ENCODE results near the gene FANCM.

FANCM gene

GRCh38 chr14:45123271-45123670 lies 12.5 kb upstream of the FANCM start:
- Histone ChIP-seq H2AK5ac (ENCODE audit: low read length) (no peak overlapping the region), H4K8ac (ENCODE audit: low read depth, low read length) (no peak overlapping the region), H3K4me2 (ENCODE audit: low read length) (no peak overlapping the region), H2AFZ (ENCODE audit: insufficient read depth, low read length, poor library complexity) (no peak overlapping the region), H3K23ac (ENCODE audit: low read length) (no peak overlapping the region), H4K12ac (ENCODE audit: low read depth, low read length) (no peak overlapping the region), H2BK12ac (ENCODE audit: low read length) (no peak overlapping the region), H3K4ac (ENCODE audit: low read depth, low read length) (no peak overlapping the region), H3K9ac (ENCODE audit: low read length) (no peak overlapping the region), H3K79me1 (ENCODE audit: low read length) (no peaks in the 10 kb centered on the region), H3K18ac (ENCODE audit: low read length) (no peak overlapping the region), H3K4me1 (ENCODE audit: control insufficient read depth in 1 of 2, insufficient read depth in 2 of 2, low read length in 2 of 2) (no peaks in the 10 kb centered on the region), H4K91ac (ENCODE audit: low read depth, low read length) (no peak overlapping the region), H2BK120ac (ENCODE audit: insufficient read depth, low read length, poor library complexity) (no peak overlapping the region), H2BK5ac (ENCODE audit: low read depth, low read length, poor library complexity) (no peak overlapping the region), H3K4me3 (ENCODE audit: low read depth, low read length) (no peak overlapping the region), H3K27me3 (ENCODE audit: insufficient read depth, low read length) (no peaks in the 10 kb centered on the region), H3K79me2 (ENCODE audit: control insufficient read depth, insufficient read depth, low read length, poor library complexity) (no peaks in the 10 kb centered on the region), H3K36me3 (ENCODE audit: control insufficient read depth in 1 of 2, insufficient read depth in 2 of 2, low read length in 2 of 2) (peaks cover 16 to 25% of the 10 kb centered on the region in 2 experiments), H3K27ac (ENCODE audit: low read depth, low read length) (no peak overlapping the region), H3K14ac (ENCODE audit: low read length) (no peak overlapping the region), H3K9me3 (ENCODE audit: insufficient read depth, low read depth, low read length) (no peaks in the 10 kb centered on the region)
- DNase-seq, result no peak
- no CpG with 5 or more reads among the region's 3 CpGs for WGBS (ENCODE audit: extremely low coverage, insufficient coverage, insufficient read length)

DNA sequence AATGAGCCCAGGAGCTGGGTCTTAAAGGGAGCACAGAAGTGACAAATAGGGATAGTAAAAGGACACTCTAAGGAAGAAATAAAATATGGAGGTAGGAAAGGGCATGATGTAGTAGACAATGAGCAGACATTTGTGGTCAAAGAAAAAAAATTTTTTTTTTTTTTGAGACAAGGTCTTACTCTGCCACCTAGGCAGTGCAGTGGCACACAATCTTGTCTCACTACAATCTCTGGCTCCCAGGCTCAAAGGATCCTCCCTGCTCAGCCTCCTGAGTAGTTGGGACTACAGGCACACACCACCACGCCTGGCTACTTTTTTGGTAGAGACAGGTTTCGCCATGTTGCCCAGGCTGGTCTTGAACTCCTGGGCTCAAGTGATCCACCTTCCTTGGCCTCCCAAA lies 10.0 kb upstream of the FANCM start:
- H4K12ac ChIP-seq (ENCODE audit: low read depth, low read length), result no peak overlapping the region
- no peak overlapping the region for H2BK12ac ChIP-seq (ENCODE audit: low read length)
- no peak overlapping the region for H3K27ac ChIP-seq (ENCODE audit: low read depth, low read length)
- no peak overlapping the region for H2BK120ac ChIP-seq (ENCODE audit: insufficient read depth, low read length, poor library complexity)
- H3K79me2 ChIP-seq (ENCODE audit: control insufficient read depth, insufficient read depth, low read length, poor library complexity), result no peaks in the 10 kb centered on the region
- no peak overlapping the region for H2BK5ac ChIP-seq (ENCODE audit: low read depth, low read length, poor library complexity)
- H3K14ac ChIP-seq (ENCODE audit: low read length), result no peak overlapping the region
- H3K4ac ChIP-seq (ENCODE audit: low read depth, low read length), result no peak overlapping the region
- no peak for DNase-seq
- WGBS (ENCODE audit: extremely low coverage, insufficient coverage, insufficient read length), result no CpG with 5 or more reads among the region's 2 CpGs
- no peaks in the 10 kb centered on the region for H3K9me3 ChIP-seq (ENCODE audit: insufficient read depth, low read depth, low read length)
- H3K9ac ChIP-seq (ENCODE audit: low read length), result no peak overlapping the region
- no peak overlapping the region for H3K4me3 ChIP-seq (ENCODE audit: low read depth, low read length)
- H4K91ac ChIP-seq (ENCODE audit: low read depth, low read length), result no peak overlapping the region
- H3K4me1 ChIP-seq (ENCODE audit: control insufficient read depth in 1 of 2, insufficient read depth in 2 of 2, low read length in 2 of 2), result no peaks in the 10 kb centered on the region
- H3K79me1 ChIP-seq (ENCODE audit: low read length), result no peaks in the 10 kb centered on the region
- no peaks in the 10 kb centered on the region for H3K27me3 ChIP-seq (ENCODE audit: insufficient read depth, low read length)
- peaks cover 9 to 18% of the 10 kb centered on the region in 2 experiments for H3K36me3 ChIP-seq (ENCODE audit: control insufficient read depth in 1 of 2, insufficient read depth in 2 of 2, low read length in 2 of 2)
- H2AFZ ChIP-seq (ENCODE audit: insufficient read depth, low read length, poor library complexity), result no peak overlapping the region
- H3K4me2 ChIP-seq (ENCODE audit: low read length), result no peak overlapping the region
- H3K18ac ChIP-seq (ENCODE audit: low read length), result no peak overlapping the region
- no peak overlapping the region for H4K8ac ChIP-seq (ENCODE audit: low read depth, low read length)
- H3K23ac ChIP-seq (ENCODE audit: low read length), result no peak overlapping the region
- H2AK5ac ChIP-seq (ENCODE audit: low read length), result no peak overlapping the region

- no peak overlapping the region for H3K18ac ChIP-seq (ENCODE audit: low read length)
- no peak overlapping the region for H3K4me2 ChIP-seq (ENCODE audit: low read length)
- no peak overlapping the region for H4K91ac ChIP-seq (ENCODE audit: low read depth, low read length)
- H3K4me1 ChIP-seq (ENCODE audit: control insufficient read depth in 1 of 2, insufficient read depth in 2 of 2, low read length in 2 of 2), result no peaks in the 10 kb centered on the region
- H3K9ac ChIP-seq (ENCODE audit: low read length), result no peak overlapping the region
- peaks cover 5 to 7% of the 10 kb centered on the region in 2 experiments for H3K36me3 ChIP-seq (ENCODE audit: control insufficient read depth in 1 of 2, insufficient read depth in 2 of 2, low read length in 2 of 2)
- no peak overlapping the region for H3K4ac ChIP-seq (ENCODE audit: low read depth, low read length)
- DNase-seq, result no peak
- H3K23ac ChIP-seq (ENCODE audit: low read length), result no peak overlapping the region
- no peak overlapping the region for H2BK120ac ChIP-seq (ENCODE audit: insufficient read depth, low read length, poor library complexity)
- no peak overlapping the region for H3K4me3 ChIP-seq (ENCODE audit: low read depth, low read length)
- H3K9me3 ChIP-seq (ENCODE audit: insufficient read depth, low read depth, low read length), result no peaks in the 10 kb centered on the region
- H2AK5ac ChIP-seq (ENCODE audit: low read length), result no peak overlapping the region
- no peak overlapping the region for H3K14ac ChIP-seq (ENCODE audit: low read length)
- peaks cover 3% of the 10 kb centered on the region for H3K79me1 ChIP-seq (ENCODE audit: low read length)
- no peak overlapping the region for H2AFZ ChIP-seq (ENCODE audit: insufficient read depth, low read length, poor library complexity)
- no peak overlapping the region for H2BK5ac ChIP-seq (ENCODE audit: low read depth, low read length, poor library complexity)
- H2BK12ac ChIP-seq (ENCODE audit: low read length), result no peak overlapping the region
- no peak overlapping the region for H4K12ac ChIP-seq (ENCODE audit: low read depth, low read length)
- WGBS (ENCODE audit: extremely low coverage, insufficient coverage, insufficient read length), result no CpG with 5 or more reads among the region's 1 CpG
- H3K79me2 ChIP-seq (ENCODE audit: control insufficient read depth, insufficient read depth, low read length, poor library complexity), result peaks cover 2% of the 10 kb centered on the region
- H3K27me3 ChIP-seq (ENCODE audit: insufficient read depth, low read length), result no peaks in the 10 kb centered on the region
- no peak overlapping the region for H3K27ac ChIP-seq (ENCODE audit: low read depth, low read length)
- H4K8ac ChIP-seq (ENCODE audit: low read depth, low read length), result no peak overlapping the region
Observed at GRCh38 chr14:45128963-45129629, 6.6 kb upstream of the FANCM start.

DNA sequence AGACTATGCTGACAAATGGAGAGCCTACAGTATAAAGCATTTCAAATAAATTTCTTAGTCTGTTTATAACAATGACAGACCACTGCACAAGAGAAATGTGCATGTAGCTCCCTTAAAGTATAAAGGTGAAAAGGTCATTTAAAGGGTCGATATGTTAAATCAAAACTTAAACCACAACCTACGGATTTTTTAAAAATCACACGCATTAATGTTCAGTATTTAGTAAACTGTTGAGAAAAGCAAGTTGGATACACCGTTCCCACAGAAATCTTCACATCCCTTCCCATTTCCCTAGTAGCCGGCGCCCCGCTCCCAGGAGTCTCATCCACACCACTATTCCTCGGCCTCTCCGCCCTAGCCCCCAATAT lies 2.1 kb upstream of the FANCM start:
- peak overlapping the region; percentile 87 for H4K91ac ChIP-seq (ENCODE audit: low read depth, low read length)
- peak overlapping the region; percentile 89 for H4K12ac ChIP-seq (ENCODE audit: low read depth, low read length)
- peak overlapping the region; percentile 71 for H2BK5ac ChIP-seq (ENCODE audit: low read depth, low read length, poor library complexity)
- no peak overlapping the region for H2AFZ ChIP-seq (ENCODE audit: insufficient read depth, low read length, poor library complexity)
- peak overlapping the region; percentile 94 for H3K4me3 ChIP-seq (ENCODE audit: low read depth, low read length)
- no peak overlapping the region for H2BK12ac ChIP-seq (ENCODE audit: low read length)
- no peak overlapping the region for H2AK5ac ChIP-seq (ENCODE audit: low read length)
- no CpG with 5 or more reads among the region's 9 CpGs for WGBS (ENCODE audit: extremely low coverage, insufficient coverage, insufficient read length)
- peak overlapping the region; percentile 94 for H4K8ac ChIP-seq (ENCODE audit: low read depth, low read length)
- H3K18ac ChIP-seq (ENCODE audit: low read length), result peak overlapping the region; percentile 46
- no peaks in the 10 kb centered on the region for H3K36me3 ChIP-seq (ENCODE audit: control insufficient read depth in 1 of 2, insufficient read depth in 2 of 2, low read length in 2 of 2)
- no peak overlapping the region for H2BK120ac ChIP-seq (ENCODE audit: insufficient read depth, low read length, poor library complexity)
- H3K23ac ChIP-seq (ENCODE audit: low read length), result no peak overlapping the region
- H3K27ac ChIP-seq (ENCODE audit: low read depth, low read length), result peak overlapping the region; percentile 70
- peak overlapping the region; percentile 49 for H3K4ac ChIP-seq (ENCODE audit: low read depth, low read length)
- no peaks in the 10 kb centered on the region for H3K4me1 ChIP-seq (ENCODE audit: control insufficient read depth in 1 of 2, insufficient read depth in 2 of 2, low read length in 2 of 2)
- peak overlapping the region; percentile 100 for H3K9ac ChIP-seq (ENCODE audit: low read length)
- H3K79me1 ChIP-seq (ENCODE audit: low read length), result peaks cover 6% of the 10 kb centered on the region
- no peaks in the 10 kb centered on the region for H3K9me3 ChIP-seq (ENCODE audit: insufficient read depth, low read depth, low read length)
- H3K14ac ChIP-seq (ENCODE audit: low read length), result peak overlapping the region; percentile 70
- no peak for DNase-seq
- H3K79me2 ChIP-seq (ENCODE audit: control insufficient read depth, insufficient read depth, low read length, poor library complexity), result peaks cover 4% of the 10 kb centered on the region
- no peaks in the 10 kb centered on the region for H3K27me3 ChIP-seq (ENCODE audit: insufficient read depth, low read length)
- peak overlapping the region; percentile 83 for H3K4me2 ChIP-seq (ENCODE audit: low read length)
